ENCODE results near the gene MGAT4A.

MGAT4A gene

GRCh38 chr2:98751748-98752147, 20.8 kb upstream of the MGAT4A start:
- Histone ChIP-seq H2AK5ac (ENCODE audit: low read depth, low read length) (no peak overlapping the region), H3K36me3 (replicated peaks in 1 of 2; ENCODE audit: control insufficient read depth in 2 of 2, insufficient read depth in 2 of 2, low read length in 2 of 2) (no peaks in the 10 kb centered on the region), H3K4me3 (ENCODE audit: low read length in 2 of 2) (no peak overlapping the region), H3K79me1 (ENCODE audit: low read depth, low read length) (no peaks in the 10 kb centered on the region), H2AFZ (ENCODE audit: low read length) (no peak overlapping the region), H3K14ac (ENCODE audit: low read length) (no peak overlapping the region), H3K9me3 (replicated peaks in 1 of 2; ENCODE audit: control insufficient read depth in 2 of 2, insufficient read depth in 1 of 2, low read depth in 1 of 2, low read length in 2 of 2) (no peaks in the 10 kb centered on the region), H3K4me1 (ENCODE audit: control insufficient read depth in 2 of 2, insufficient read depth in 1 of 2, low read depth in 1 of 2, low read length in 2 of 2) (no peaks in the 10 kb centered on the region), H3K9ac (ENCODE audit: low read depth, low read length, poor library complexity) (no peak overlapping the region), H4K91ac (ENCODE audit: low read depth, low read length, poor library complexity) (no peak overlapping the region), H3K23ac (ENCODE audit: low read depth, low read length, poor library complexity) (no peak overlapping the region), H2BK12ac (ENCODE audit: low read length) (no peak overlapping the region), H2BK120ac (ENCODE audit: low read depth, low read length) (no peak overlapping the region), H3K27me3 (ENCODE audit: control insufficient read depth in 3 of 3, insufficient read depth in 3 of 3, low read depth in 1 of 3, low read length in 3 of 3) (peaks cover 0 to 6% (median 0%) of the 10 kb centered on the region in 3 experiments), H3K18ac (ENCODE audit: low read length) (no peak overlapping the region), H3K4ac (ENCODE audit: low read length) (no peak overlapping the region), H2BK5ac (ENCODE audit: low read length) (no peak overlapping the region), H2BK15ac (ENCODE audit: low read length) (no peak overlapping the region), H4K8ac (ENCODE audit: low read depth, low read length) (no peak overlapping the region), H3K27ac (replicated peaks; ENCODE audit: low read length) (no peak overlapping the region), H3K4me2 (ENCODE audit: insufficient read depth, low read length, poor library complexity, severe bottlenecking) (no peak overlapping the region)
- no peak for DNase-seq (ENCODE audit: low spot score)
- WGBS, 2 donors (ENCODE audit: extremely low coverage in 2 of 2, insufficient read length in 2 of 2, insufficient replicate concordance in 1 of 2): no CpG with 5 or more reads among the region's 1 CpG

GRCh38 chr2:98750593-98751282, 19.8 kb upstream of the MGAT4A start:
- Histone ChIP-seq H3K27me3 (ENCODE audit: control insufficient read depth in 3 of 3, insufficient read depth in 3 of 3, low read depth in 1 of 3, low read length in 3 of 3) (peaks cover 0 to 7% (median 0%) of the 10 kb centered on the region in 3 experiments), H3K4ac (ENCODE audit: low read length) (no peak overlapping the region), H4K91ac (ENCODE audit: low read depth, low read length, poor library complexity) (no peak overlapping the region), H3K4me2 (ENCODE audit: insufficient read depth, low read length, poor library complexity, severe bottlenecking) (no peak overlapping the region), H3K4me1 (ENCODE audit: control insufficient read depth in 2 of 2, insufficient read depth in 1 of 2, low read depth in 1 of 2, low read length in 2 of 2) (no peaks in the 10 kb centered on the region), H2BK15ac (ENCODE audit: low read length) (no peak overlapping the region), H3K14ac (ENCODE audit: low read length) (peak overlapping the region; percentile 56), H3K79me1 (ENCODE audit: low read depth, low read length) (no peaks in the 10 kb centered on the region), H3K4me3 (ENCODE audit: low read length in 2 of 2) (no peak overlapping the region), H3K9me3 (replicated peaks in 1 of 2; ENCODE audit: control insufficient read depth in 2 of 2, insufficient read depth in 1 of 2, low read depth in 1 of 2, low read length in 2 of 2) (no peaks in the 10 kb centered on the region), H3K9ac (ENCODE audit: low read depth, low read length, poor library complexity) (no peak overlapping the region), H2BK12ac (ENCODE audit: low read length) (no peak overlapping the region), H2BK120ac (ENCODE audit: low read depth, low read length) (no peak overlapping the region), H2AK5ac (ENCODE audit: low read depth, low read length) (no peak overlapping the region), H3K23ac (ENCODE audit: low read depth, low read length, poor library complexity) (no peak overlapping the region), H2AFZ (ENCODE audit: low read length) (no peak overlapping the region), H3K27ac (replicated peaks; ENCODE audit: low read length) (no peak overlapping the region), H3K18ac (ENCODE audit: low read length) (no peak overlapping the region), H3K36me3 (replicated peaks in 1 of 2; ENCODE audit: control insufficient read depth in 2 of 2, insufficient read depth in 2 of 2, low read length in 2 of 2) (no peaks in the 10 kb centered on the region), H2BK5ac (ENCODE audit: low read length) (no peak overlapping the region), H4K8ac (ENCODE audit: low read depth, low read length) (no peak overlapping the region)
- no peak for DNase-seq (ENCODE audit: low spot score)
- WGBS, 2 donors (ENCODE audit: extremely low coverage in 2 of 2, insufficient read length in 2 of 2, insufficient replicate concordance in 1 of 2): no CpG with 5 or more reads among the region's 9 CpGs

- Histone ChIP-seq H4K91ac (ENCODE audit: low read depth, low read length, poor library complexity) (no peak overlapping the region), H2BK15ac (ENCODE audit: low read length) (no peak overlapping the region), H2AFZ (ENCODE audit: low read length) (no peak overlapping the region), H2BK120ac (ENCODE audit: low read depth, low read length) (no peak overlapping the region), H3K14ac (ENCODE audit: low read length) (no peak overlapping the region), H2AK5ac (ENCODE audit: low read depth, low read length) (no peak overlapping the region), H3K4me3 (ENCODE audit: low read length in 2 of 2) (no peak overlapping the region), H2BK5ac (ENCODE audit: low read length) (no peak overlapping the region), H2BK12ac (ENCODE audit: low read length) (no peak overlapping the region), H3K27ac (replicated peaks; ENCODE audit: low read length) (no peak overlapping the region), H3K18ac (ENCODE audit: low read length) (no peak overlapping the region), H4K8ac (ENCODE audit: low read depth, low read length) (no peak overlapping the region), H3K79me1 (ENCODE audit: low read depth, low read length) (no peaks in the 10 kb centered on the region), H3K9ac (ENCODE audit: low read depth, low read length, poor library complexity) (no peak overlapping the region), H3K4me2 (ENCODE audit: insufficient read depth, low read length, poor library complexity, severe bottlenecking) (no peak overlapping the region), H3K4ac (ENCODE audit: low read length) (no peak overlapping the region), H3K9me3 (replicated peaks in 1 of 2; ENCODE audit: control insufficient read depth in 2 of 2, insufficient read depth in 1 of 2, low read depth in 1 of 2, low read length in 2 of 2) (no peaks in the 10 kb centered on the region), H3K27me3 (ENCODE audit: control insufficient read depth in 3 of 3, insufficient read depth in 3 of 3, low read depth in 1 of 3, low read length in 3 of 3) (peaks cover 0 to 7% (median 2%) of the 10 kb centered on the region in 3 experiments), H3K23ac (ENCODE audit: low read depth, low read length, poor library complexity) (no peak overlapping the region), H3K4me1 (ENCODE audit: control insufficient read depth in 2 of 2, insufficient read depth in 1 of 2, low read depth in 1 of 2, low read length in 2 of 2) (no peaks in the 10 kb centered on the region), H3K36me3 (replicated peaks in 1 of 2; ENCODE audit: control insufficient read depth in 2 of 2, insufficient read depth in 2 of 2, low read length in 2 of 2) (no peaks in the 10 kb centered on the region)
- no peak for DNase-seq (ENCODE audit: low spot score)
These were observed 18.1 kb upstream of the MGAT4A start for GRCh38 chr2:98749066-98749450.

GRCh38 chr2:98748292-98749065, 17.5 kb upstream of the MGAT4A start:
- Histone ChIP-seq H4K8ac (ENCODE audit: low read depth, low read length) (no peak overlapping the region), H3K9ac (ENCODE audit: low read depth, low read length, poor library complexity) (no peak overlapping the region), H4K91ac (ENCODE audit: low read depth, low read length, poor library complexity) (no peak overlapping the region), H2BK15ac (ENCODE audit: low read length) (no peak overlapping the region), H2AK5ac (ENCODE audit: low read depth, low read length) (no peak overlapping the region), H3K4ac (ENCODE audit: low read length) (no peak overlapping the region), H2BK120ac (ENCODE audit: low read depth, low read length) (no peak overlapping the region), H2BK12ac (ENCODE audit: low read length) (no peak overlapping the region), H2BK5ac (ENCODE audit: low read length) (no peak overlapping the region), H3K18ac (ENCODE audit: low read length) (no peak overlapping the region), H3K4me3 (ENCODE audit: low read length in 2 of 2) (no peak overlapping the region), H3K27me3 (ENCODE audit: control insufficient read depth in 3 of 3, insufficient read depth in 3 of 3, low read depth in 1 of 3, low read length in 3 of 3) (peaks cover 0 to 6% (median 2%) of the 10 kb centered on the region in 3 experiments), H3K4me1 (ENCODE audit: control insufficient read depth in 2 of 2, insufficient read depth in 1 of 2, low read depth in 1 of 2, low read length in 2 of 2) (no peaks in the 10 kb centered on the region), H3K27ac (replicated peaks; ENCODE audit: low read length) (no peak overlapping the region), H3K4me2 (ENCODE audit: insufficient read depth, low read length, poor library complexity, severe bottlenecking) (no peak overlapping the region), H3K23ac (ENCODE audit: low read depth, low read length, poor library complexity) (no peak overlapping the region), H3K79me1 (ENCODE audit: low read depth, low read length) (no peaks in the 10 kb centered on the region), H3K14ac (ENCODE audit: low read length) (no peak overlapping the region), H3K36me3 (replicated peaks in 1 of 2; ENCODE audit: control insufficient read depth in 2 of 2, insufficient read depth in 2 of 2, low read length in 2 of 2) (no peaks in the 10 kb centered on the region), H3K9me3 (replicated peaks in 1 of 2; ENCODE audit: control insufficient read depth in 2 of 2, insufficient read depth in 1 of 2, low read depth in 1 of 2, low read length in 2 of 2) (no peaks in the 10 kb centered on the region), H2AFZ (ENCODE audit: low read length) (peak overlapping the region; percentile 70)
- DNase-seq (ENCODE audit: low spot score): no peak
- no CpG with 5 or more reads among the region's 13 CpGs for WGBS, 2 donors (ENCODE audit: extremely low coverage in 2 of 2, insufficient read length in 2 of 2, insufficient replicate concordance in 1 of 2)

All from neuronal stem cell (in vitro differentiated cells).